Measurements from ENCODE around the gene HDGFL2. TPM values are rescaled to one million over a fixed set of nuclear protein-coding genes. Genes with fewer than 3 reads are reported as not detected.

HDGFL2 gene
- total RNA-seq, 1 donor from 2014 or later: 92.6 TPM

- no peak overlapping the region for H3K4me3 Mint-ChIP-seq (ENCODE audit: low read depth)
- no peak overlapping the region for H3K27ac Mint-ChIP-seq
- H3K36me3 Mint-ChIP-seq (ENCODE audit: insufficient read depth): peaks cover 5% of the 10 kb centered on the region
- DNase-seq (ENCODE audit: low spot score, unreplicated experiment): no peak
- H3K9me3 Mint-ChIP-seq (ENCODE audit: low read depth): no peaks in the 10 kb centered on the region
- no peak for TF ChIP-seq CTCF (IDR thresholded peaks at IDR 0.05; ENCODE audit: unreplicated experiment)
- peaks cover 14% of the 10 kb centered on the region for H3K4me1 Mint-ChIP-seq (ENCODE audit: low read depth)
- H3K27me3 Mint-ChIP-seq: no peaks in the 10 kb centered on the region
These were observed 5.1 kb downstream of the HDGFL2 start for GRCh38 chr19:4477034-4477801.

- DNase-seq (ENCODE audit: low spot score, unreplicated experiment): no peak
- H3K27ac Mint-ChIP-seq: no peak overlapping the region
- TF ChIP-seq CTCF (IDR thresholded peaks at IDR 0.05; ENCODE audit: unreplicated experiment): no peak
- H3K36me3 Mint-ChIP-seq (ENCODE audit: insufficient read depth): peaks cover 11% of the 10 kb centered on the region
- H3K4me3 Mint-ChIP-seq (ENCODE audit: low read depth): no peak overlapping the region
- H3K9me3 Mint-ChIP-seq (ENCODE audit: low read depth): no peaks in the 10 kb centered on the region
- no peaks in the 10 kb centered on the region for H3K27me3 Mint-ChIP-seq
- no peaks in the 10 kb centered on the region for H3K4me1 Mint-ChIP-seq (ENCODE audit: low read depth)
These were observed 10.7 kb downstream of the HDGFL2 start for GRCh38 chr19:4482721-4483364.

- Mint-ChIP-seq H3K36me3 (ENCODE audit: insufficient read depth) (peaks cover 10% of the 10 kb centered on the region), H3K4me1 (ENCODE audit: low read depth) (no peaks in the 10 kb centered on the region), H3K4me3 (ENCODE audit: low read depth) (no peak overlapping the region), H3K9me3 (ENCODE audit: low read depth) (no peaks in the 10 kb centered on the region), H3K27me3 (no peaks in the 10 kb centered on the region), H3K27ac (no peak overlapping the region)
- no peak for TF ChIP-seq CTCF (IDR thresholded peaks at IDR 0.05; ENCODE audit: unreplicated experiment)
- no peak for DNase-seq (ENCODE audit: low spot score, unreplicated experiment)
These were observed 11.3 kb downstream of the HDGFL2 start for GRCh38 chr19:4483385-4483784.

GRCh38 chr19:4487572-4487971, 15.5 kb downstream of the HDGFL2 start:
- Mint-ChIP-seq H3K27me3 (no peaks in the 10 kb centered on the region), H3K9me3 (ENCODE audit: low read depth) (no peaks in the 10 kb centered on the region), H3K4me1 (ENCODE audit: low read depth) (no peaks in the 10 kb centered on the region), H3K27ac (no peak overlapping the region), H3K4me3 (ENCODE audit: low read depth) (no peak overlapping the region), H3K36me3 (ENCODE audit: insufficient read depth) (peaks cover 19% of the 10 kb centered on the region)
- no peak for TF ChIP-seq CTCF (IDR thresholded peaks at IDR 0.05; ENCODE audit: unreplicated experiment)
- DNase-seq (ENCODE audit: low spot score, unreplicated experiment): no peak

- Mint-ChIP-seq H3K27me3 (no peaks in the 10 kb centered on the region), H3K9me3 (ENCODE audit: low read depth) (no peaks in the 10 kb centered on the region), H3K4me3 (ENCODE audit: low read depth) (no peak overlapping the region), H3K27ac (peak overlapping the region; percentile 59), H3K36me3 (ENCODE audit: insufficient read depth) (peaks cover 18% of the 10 kb centered on the region), H3K4me1 (ENCODE audit: low read depth) (no peaks in the 10 kb centered on the region)
- no peak for TF ChIP-seq CTCF (IDR thresholded peaks at IDR 0.05; ENCODE audit: unreplicated experiment)
- DNase-seq (ENCODE audit: low spot score, unreplicated experiment): no peak
These were observed 16.4 kb downstream of the HDGFL2 start for GRCh38 chr19:4488496-4488895.
